ENCODE data around the gene MEGF9.
"Not testable (repeated sequence)": the region's sequence is repeated elsewhere in the genome, so short reads cannot be mapped to it uniquely, and the experiment has no call there.

MEGF9 gene

DNA sequence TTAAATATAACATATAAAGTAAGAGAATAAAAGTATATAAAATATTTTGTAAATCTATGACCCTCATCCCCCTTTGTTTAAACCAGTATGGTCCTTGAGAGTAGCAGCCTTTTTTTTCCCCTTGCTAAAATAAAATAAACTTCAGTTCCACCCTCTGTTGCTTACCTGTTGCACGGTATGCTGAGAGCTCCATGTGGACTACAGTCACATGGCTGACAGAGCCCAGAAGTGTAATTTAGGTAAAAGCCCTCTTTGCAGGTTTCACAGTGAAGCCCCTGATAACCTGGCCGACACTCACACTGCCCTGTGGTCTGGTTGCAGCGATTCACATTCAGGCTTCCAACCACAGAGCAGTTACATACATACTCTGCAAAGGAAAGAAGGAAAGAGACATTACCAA is 55.1 kb downstream of the MEGF9 start:
- DNase-seq (ENCODE audit: low read depth in 2 of 2), result no peak

DNA sequence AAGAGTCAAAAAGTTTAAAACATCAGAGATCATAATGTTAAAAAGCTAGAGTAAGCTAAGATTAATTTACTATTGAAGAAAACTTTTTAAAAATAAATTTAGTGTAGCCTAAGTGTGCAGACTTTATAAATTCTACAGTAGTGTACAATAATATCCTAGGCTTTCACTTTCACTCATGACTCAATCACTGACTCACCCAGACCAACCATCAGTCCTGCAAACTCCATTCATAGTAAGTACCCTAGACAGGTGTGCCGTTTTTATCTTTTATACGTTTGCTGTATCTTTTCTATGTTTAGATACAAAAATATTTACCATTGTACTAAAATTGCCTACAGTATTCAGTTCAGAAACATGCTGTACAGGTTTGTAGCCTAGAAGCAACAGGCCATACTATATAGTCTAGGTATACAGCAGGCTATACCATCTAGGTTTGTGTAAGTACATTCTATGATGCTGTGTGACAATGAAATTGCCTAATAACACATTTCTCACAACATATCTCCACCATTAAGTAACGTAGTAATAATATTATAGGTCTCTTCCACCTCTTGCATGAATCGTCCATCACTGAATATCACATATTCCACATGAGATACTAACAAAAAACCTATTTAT is 59.2 kb downstream of the MEGF9 start:
- DNase-seq (ENCODE audit: low read depth in 2 of 2), result no peak

DNA sequence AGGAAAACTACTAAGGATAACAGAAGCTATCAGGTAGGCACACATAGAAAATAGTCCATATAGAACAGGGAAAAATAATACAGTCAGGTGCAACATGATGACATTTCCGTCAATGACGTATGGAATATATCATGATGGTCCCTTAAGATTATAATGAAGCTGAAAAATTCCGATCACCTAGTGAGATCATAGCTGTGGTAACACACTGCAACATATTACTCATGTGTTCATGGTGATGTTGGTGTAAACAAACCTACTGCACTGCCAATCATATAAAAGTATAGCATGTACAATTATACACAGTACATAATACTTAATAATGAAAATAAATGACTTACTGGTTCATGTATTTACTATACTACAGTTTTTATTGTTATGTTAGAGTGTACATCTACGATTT is 60.0 kb downstream of the MEGF9 start:
- DNase-seq (ENCODE audit: low read depth in 2 of 2), result no peak

DNA sequence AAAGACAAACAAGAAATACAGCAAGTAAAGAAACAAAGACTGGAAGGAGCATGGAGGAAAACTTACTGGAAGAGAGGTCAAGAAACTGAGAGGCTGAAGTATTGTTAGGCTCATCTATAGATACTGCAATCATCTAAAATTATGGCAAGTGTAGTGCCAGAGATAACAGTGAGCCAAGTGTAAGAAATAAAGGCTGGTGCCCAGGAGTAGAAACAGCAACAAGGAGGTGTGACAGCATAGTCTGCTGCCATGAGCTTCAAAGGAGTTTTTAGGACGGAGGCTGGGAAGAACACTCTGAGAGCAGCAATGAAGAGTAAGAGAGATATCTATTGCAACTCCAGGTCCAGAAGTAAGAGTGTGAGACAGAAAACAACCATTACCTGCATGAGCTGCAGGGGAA is 60.5 kb downstream of the MEGF9 start:
- no peak for DNase-seq (ENCODE audit: low read depth in 2 of 2)

DNA sequence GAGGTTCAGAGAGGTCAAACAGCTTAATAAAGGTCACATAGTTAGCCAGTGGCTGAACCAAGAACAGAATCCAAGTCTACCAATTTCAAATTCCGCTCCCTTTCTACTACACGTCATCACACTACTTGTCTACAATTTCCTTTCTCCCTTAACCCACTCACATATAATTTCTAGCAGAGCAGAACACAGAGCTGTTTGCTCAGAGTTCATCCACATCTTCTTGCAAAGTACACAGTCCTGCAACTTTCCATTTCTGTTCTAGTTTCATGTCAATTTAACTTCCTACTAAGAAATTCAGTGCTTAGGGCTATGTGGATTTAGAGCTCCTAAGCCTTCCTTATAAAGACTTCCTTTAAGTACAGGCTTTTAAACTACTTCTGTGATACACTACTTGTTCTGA is 61.3 kb downstream of the MEGF9 start:
- no peak for DNase-seq (ENCODE audit: low read depth in 2 of 2)

DNA sequence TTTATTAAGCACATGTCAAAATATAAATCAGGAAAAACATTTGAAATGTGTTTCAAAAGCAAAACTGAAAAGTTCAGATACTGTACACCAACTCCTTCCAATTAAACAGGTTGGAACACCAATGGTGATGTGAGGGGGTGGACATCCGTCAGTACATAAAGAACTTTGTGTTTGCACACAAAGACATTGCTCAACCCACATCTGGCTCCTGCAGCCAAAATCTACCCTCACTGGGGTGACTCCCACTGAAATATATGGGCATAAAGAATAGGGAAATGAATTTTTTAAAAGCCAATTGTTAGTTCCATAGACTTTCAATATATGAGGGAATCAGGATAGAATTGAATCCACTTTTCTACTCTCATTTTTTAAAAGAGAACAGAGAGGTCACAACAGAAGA is 63.9 kb downstream of the MEGF9 start:
- no peak for DNase-seq (ENCODE audit: low read depth in 2 of 2)

DNA sequence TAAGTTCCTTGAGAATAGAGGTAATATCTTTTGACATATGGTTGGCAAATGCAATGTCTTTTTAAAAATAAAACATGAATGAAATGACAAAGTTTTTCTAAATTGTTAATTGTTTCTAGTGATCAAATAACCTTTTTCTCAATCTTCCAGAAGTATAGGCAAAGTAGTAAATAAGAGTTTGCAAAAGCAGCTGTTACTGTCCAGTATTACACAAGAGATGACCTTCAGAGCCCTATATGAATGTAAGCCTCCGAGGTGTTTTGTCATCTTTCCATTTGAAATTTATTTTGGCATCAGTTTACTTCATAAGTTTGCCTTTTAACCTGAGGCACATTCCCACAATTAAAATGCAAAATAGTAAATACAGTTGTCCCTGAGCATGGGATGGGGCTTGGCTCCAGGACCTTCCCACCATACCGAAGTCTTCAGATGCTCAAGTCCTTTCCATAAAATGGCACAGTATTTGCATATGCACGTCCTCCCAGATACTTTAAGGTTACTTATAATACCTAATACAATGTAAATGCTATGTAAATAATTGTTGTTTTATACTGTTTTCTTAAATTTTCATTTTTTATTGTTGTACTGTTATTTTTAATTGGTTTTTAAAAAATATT is 65.6 kb downstream of the MEGF9 start:
- DNase-seq (ENCODE audit: low read depth in 2 of 2), result no peak

DNA sequence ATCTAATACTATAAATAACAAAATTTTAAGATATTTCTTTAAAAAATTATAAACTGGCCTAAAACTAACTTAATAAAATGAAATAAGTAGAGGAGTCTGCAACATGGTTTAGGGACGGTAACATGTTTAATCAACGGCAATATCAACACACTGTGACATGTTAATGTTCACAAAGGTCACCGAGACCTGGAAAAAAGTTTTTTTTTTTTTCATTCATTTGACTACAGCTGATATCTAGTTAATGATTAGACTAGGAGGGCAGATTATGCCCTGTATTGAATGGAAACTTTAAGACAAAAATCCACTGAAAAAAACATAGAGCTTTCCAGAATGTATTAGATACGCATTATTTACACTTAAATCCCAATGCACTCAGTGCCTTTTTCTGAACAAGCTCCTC is 67.3 kb downstream of the MEGF9 start:
- no peak for DNase-seq (ENCODE audit: low read depth in 2 of 2)

DNA sequence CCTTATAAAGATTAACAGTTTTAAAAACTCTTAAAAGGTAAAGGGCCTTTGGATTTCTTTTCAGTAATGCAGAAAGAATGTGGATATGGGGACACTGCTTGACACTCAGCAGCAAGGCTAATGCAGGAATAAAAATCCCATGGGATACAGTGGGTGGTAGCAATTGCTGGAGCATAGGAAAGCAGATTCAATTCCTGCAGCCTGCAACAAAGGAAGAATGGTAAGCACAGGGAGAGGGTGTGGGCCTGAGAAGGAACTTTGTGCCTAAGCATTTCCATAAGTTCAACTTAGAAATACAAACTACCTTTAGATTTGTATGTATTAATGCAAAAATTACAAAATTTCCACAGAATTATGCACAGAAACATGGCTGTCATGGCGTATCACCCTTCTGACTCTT is 68.5 kb downstream of the MEGF9 start:
- no peak for DNase-seq (ENCODE audit: low read depth in 2 of 2)

DNA sequence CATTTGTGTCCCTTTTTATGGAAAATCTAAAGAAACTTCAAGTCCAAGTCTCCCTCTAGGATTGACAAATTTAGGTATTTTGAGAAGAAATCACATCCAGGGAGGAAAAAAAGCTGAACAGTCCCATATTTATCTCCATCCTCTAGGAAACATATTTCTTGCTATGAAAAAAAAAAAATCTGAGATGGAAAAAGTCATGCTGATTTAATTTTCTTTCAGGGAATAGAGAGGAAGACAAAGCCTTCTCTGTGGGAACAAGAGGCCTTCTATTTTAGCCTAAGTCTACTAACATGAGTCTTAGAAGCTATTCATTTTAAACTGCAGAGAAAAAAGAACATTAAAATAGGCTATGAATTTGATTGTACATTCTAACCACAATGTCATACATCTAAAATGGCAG is 71.2 kb downstream of the MEGF9 start:
- DNase-seq (ENCODE audit: low read depth in 2 of 2), result no peak

DNA sequence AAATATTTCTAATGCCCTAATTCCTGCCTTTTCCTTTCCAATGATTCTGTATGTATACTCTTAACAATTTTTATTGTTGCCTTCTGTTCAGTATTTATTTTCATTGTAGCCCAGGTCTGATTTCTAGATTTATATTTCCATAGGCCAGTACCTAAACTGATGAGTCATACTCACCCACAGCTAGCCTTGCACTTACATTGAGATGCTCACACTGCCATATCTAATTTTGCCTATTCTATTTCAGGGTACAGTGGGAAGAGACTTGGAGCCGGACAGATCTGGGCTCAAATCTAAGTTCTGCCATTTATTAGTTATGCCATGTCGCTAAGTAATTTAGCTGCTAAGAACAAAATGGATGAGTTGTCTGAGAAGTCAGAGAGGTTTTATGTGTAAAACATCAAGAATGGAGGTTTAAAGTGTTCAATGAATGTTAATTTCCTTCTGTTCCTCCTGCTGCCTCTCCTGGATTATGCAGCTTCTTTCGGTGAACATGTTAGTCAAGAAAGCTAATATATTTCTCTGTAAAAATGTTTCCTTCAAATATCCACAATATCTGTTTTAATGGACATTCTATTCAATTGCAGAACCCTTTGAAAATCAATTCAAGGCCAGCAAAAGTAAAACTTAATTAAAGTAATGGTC is 72.0 kb downstream of the MEGF9 start:
- no peak for DNase-seq (ENCODE audit: low read depth in 2 of 2)

DNA sequence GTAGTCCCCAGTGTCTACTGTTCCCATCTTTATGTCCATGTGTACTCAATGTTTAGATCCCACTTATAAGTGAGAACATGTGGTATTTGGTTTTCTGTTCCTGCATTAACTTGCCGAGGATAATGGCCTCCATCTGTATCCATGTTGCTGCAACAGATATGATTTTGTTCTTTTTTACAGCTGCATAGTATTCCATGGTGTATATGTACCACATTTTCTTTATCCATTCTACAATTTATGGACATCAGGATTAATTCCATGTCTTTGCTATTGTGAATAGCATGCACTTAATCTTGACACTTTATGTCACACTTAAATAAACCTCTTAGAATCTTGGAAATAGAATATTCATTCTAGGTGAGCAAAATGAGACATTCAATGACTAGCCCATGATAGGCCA is 73.4 kb downstream of the MEGF9 start:
- DNase-seq (ENCODE audit: low read depth in 2 of 2), result not testable (repeated sequence)

DNA sequence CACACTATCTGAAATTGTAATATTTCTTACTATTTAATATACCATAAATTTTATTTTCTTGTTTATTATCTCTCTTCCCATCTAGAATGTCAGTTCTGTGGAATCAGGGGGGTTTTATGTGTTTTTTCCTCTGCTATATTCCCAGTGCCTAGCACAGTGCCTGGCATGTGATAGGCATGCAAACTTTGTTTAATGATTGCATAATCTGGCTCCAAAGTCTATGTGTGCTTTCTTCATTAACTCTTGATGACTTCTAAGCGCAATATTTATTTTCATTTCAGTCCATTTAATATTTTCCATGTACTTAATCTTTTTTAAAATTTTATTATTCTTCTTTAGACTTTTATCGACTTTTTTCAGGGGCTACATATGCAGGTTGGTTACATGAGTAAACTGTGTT is 73.9 kb downstream of the MEGF9 start:
- no peak for DNase-seq (ENCODE audit: low read depth in 2 of 2)

DNA sequence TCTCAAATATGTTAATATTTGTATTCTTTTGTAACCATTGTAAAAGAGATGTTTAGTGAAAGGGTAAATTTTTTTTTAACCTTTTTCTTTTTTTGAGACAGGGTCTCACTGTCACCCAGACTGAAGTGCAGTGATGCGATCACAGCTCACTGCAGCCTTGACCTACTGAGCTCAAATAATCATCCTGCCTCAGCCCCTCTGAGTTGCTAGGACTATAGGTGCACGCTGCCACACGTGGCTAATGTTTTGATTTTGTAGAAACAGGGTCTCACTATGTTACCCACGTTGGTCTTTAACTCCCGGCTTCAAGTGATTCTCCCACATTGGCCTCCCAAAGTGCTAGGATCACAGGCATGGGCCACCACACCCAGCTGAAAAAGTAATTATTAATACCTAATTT is 76.4 kb downstream of the MEGF9 start:
- no peak for DNase-seq (ENCODE audit: low read depth in 2 of 2)

DNA sequence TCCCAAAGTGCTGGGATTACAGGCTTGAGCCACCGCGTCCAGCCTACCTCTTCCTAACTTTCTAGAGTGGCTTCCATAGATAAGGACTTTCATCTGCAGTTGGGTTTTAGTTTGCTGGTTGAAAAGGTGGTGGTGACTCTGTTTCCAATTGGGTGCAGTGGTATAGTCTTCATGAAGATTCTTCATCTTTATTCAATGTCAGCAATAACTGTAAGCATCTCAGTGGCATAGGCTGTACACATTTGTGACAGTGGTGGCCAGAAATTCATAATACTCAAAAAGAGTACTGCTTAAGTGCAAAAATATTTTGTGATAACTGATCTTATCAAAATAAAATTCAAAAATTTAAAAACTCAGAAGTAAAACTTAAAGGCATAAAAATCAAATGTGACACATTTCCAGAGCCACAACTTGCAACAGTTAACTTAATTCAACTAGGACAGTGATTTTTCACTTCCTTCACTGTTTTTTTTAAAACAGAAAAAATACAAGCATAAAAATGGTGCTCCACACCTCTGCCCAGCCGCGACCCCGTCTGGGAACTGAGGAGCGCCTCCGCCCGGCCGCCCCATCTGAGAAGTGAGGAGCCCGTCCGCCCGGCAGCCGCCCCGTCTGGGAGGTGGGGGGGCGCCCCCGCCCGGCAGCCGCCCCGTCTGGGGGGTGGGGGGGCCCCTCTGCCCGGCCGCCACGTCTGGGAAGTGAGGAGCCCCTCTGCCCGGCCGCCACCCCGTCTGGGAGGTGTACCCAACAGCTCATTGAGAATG is 77.9 kb downstream of the MEGF9 start:
- DNase-seq (ENCODE audit: low read depth in 2 of 2), result no peak

DNA sequence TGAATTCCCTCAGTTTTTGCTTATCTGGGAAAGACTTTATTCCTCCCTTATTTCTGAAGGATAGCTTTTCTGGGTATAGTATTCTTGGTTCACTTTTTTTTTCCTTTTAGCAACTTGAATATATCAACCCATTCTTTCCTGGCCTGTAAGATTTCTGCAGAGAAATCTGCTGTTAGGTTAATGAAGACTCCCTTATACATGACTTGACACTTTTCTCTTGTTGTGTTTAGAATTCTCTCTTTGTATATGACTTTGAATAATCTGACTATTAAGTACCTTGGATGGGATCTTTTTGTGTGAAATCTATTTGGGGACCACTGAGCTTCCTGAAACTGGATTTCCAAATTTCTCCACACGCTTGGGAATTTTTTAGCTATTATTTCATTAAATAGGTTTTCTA is 79.3 kb downstream of the MEGF9 start:
- DNase-seq (ENCODE audit: low read depth in 2 of 2), result no peak

DNA sequence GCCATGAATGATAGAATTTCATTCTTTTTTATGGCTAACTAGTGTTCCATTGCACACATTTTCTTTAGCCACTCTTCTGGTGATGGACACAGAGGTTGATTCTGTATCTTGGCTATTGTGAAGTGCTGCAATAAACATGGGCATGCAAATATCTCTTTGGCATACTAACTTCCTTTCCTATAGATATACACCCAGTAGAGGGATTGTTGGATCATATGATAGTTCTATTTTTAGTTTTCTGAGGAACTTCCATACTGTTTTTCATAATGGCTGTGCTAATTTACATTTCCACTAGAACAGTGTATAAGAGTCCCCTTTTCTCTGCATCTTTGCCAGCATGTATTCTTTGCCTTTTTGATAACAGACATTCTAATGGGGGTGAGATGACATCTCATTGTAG is 83.9 kb downstream of the MEGF9 start:
- DNase-seq (ENCODE audit: low read depth in 2 of 2), result no peak

DNA sequence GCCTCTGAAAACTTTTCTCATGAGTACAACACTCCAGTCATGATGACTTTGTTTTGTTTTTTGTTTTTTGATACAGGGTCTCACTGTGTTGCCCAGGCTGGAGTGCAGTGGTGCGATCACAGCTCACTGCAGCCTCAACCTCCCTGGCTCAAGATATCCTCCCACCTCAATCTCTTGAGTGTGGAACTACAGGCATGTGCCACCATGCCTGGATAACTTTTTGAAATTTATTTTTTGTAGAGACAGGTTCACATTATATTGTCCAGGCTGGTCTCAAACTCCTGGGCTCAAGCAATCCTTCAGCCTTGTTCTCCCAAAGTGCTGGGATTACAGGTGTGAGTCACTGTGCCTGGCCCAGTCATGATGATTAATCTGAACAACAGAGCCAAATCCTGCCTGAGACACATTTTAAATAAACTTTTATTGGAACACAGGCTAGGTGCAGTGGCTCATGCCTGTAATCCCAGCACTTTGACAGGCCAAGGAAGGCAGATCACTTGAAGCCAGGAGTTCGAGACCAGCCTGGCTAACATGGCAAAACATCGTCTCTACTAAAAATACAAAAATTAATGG is 85.3 kb downstream of the MEGF9 start:
- DNase-seq (ENCODE audit: low read depth in 2 of 2), result not testable (repeated sequence)

DNA sequence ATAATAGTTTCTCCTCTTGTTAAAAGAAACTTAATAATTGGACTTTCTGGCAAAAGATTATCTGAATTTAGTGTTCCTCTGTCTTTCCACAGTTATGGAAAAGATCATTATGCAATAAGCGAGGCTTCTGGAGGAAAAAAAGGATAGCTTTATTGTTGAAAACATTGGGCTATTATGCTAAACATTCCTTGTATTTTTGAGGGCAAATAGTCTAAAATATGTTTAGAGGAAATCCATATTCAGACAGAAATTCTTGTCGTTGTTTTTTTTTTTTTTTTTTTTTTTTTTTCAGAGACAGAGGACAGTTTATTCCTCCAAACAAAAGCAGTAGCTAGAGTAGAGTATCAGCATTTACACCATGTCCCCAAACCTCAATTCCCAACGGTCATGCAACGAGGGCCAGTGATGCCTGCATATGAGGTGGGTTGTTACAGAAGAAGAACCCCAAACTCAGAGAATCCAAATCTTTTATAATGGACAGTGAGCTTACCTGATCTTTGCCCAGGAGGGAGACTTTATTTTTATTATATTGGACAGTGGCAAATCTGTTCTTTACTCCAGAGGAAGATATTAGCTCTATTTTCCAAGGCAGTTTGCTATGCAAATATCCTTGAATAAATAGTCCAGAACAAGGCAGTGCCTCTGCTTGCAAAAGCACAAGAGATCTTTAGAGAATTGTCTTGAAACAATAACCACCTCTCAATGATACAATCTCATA is 85.9 kb downstream of the MEGF9 start:
- DNase-seq (ENCODE audit: low read depth in 2 of 2), result no peak

DNA sequence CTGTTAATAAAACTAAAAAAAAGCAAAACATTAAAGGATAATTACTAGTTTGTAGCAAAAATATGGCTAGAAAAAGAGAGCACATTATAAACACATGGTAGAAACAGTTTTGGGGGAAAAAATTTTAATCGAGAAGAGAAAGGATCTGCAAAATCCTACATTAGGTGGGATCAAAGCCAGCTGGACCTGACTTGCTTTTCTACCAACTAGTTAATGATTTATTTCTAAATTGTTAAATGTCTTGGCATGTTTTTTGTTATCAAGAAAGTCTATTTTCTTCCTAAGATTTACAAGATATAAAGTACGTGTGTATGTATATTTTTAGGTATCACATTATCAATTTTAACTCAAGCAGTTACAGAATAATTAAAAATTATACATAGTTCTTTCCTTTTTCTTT is 87.2 kb downstream of the MEGF9 start:
- DNase-seq (ENCODE audit: low read depth in 2 of 2), result no peak

DNA sequence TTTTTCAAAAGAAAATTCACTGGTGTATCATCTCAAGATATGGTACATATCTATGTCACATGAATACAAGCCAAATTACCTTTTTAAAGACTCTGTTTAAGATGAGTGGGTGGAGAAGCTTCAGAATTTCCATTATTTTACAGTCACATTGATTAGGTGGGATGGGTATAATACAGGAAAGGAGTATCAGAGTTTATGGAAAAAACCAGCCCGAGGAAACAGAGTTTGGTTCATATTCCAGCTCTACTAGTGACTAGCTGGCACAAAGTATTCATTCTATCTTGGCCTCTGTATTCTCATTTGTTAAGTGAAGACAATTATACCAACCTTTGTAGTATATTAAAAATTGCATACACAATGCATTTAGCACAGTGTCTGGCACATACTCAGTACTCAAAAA is 87.8 kb downstream of the MEGF9 start:
- DNase-seq (ENCODE audit: low read depth in 2 of 2), result no peak

DNA sequence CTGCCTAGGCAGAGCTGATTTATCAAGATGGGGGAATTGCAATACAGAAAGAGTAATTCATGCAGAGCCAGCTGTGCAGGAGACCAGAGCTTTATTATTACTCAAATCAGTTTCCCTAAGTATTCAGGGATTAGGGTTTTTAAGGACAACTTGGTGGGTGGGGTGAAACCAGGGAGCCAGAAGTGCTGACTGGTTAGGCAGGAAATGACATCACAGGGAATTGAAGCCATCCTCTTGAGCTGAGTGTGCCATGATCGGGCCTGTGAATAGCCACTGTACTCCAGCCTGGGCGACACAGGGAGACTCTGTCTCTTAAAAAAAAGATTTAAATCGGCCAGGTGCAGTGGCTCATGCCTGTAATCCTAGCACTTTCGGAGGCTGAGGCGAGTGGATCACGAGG is 89.0 kb downstream of the MEGF9 start:
- DNase-seq (ENCODE audit: low read depth in 2 of 2), result no peak

Data from stimulated activated CD4-positive, alpha-beta T cell treated with anti-CD3 and anti-CD28 coated beads, Interleukin-1b, Interleukin-23, amount 100 ng/mL, for 4 hours (primary cell).